ENCODE data around the gene CGNL1.

- no peak for TF ChIP-seq CTCF (IDR thresholded peaks at IDR 0.05)
- no peak for TF ChIP-seq EP300 (IDR thresholded peaks at IDR 0.05)
Observed at GRCh38 chr15:57335293-57335715, 41.0 kb upstream of the CGNL1 start.
